ENCODE results near the gene RPA3. TPM values are rescaled to one million over a fixed set of nuclear protein-coding genes. Genes with fewer than 3 reads are reported as not detected.

Gene RPA3
- 11.4 and 79.6 TPM in 2 replicates for total RNA-seq

DNA sequence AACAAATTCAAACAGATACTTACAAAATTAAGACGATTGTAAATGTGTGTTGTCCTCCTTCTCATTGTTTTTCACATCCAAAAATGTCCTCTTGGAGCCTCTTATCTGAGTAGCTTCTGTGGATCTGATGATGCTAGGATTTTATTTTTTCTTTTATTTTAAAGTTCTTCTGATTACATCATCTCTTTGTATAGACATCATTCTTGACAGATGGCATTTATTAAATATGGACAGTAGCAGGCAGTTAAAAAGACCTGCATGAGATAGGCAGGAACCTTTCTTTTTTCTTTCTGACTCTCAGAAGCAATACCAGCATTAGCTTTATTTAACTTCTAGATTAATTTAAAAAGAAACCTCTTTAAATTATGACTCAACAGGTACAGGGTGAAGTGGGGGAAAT, at the start of gene RPA3:
TSS of gene RPA3 (minus strand) at position 116 of the 400 bp plus-strand sequence. CDS start 78,189 bp downstream, outside the sequence.

DNA sequence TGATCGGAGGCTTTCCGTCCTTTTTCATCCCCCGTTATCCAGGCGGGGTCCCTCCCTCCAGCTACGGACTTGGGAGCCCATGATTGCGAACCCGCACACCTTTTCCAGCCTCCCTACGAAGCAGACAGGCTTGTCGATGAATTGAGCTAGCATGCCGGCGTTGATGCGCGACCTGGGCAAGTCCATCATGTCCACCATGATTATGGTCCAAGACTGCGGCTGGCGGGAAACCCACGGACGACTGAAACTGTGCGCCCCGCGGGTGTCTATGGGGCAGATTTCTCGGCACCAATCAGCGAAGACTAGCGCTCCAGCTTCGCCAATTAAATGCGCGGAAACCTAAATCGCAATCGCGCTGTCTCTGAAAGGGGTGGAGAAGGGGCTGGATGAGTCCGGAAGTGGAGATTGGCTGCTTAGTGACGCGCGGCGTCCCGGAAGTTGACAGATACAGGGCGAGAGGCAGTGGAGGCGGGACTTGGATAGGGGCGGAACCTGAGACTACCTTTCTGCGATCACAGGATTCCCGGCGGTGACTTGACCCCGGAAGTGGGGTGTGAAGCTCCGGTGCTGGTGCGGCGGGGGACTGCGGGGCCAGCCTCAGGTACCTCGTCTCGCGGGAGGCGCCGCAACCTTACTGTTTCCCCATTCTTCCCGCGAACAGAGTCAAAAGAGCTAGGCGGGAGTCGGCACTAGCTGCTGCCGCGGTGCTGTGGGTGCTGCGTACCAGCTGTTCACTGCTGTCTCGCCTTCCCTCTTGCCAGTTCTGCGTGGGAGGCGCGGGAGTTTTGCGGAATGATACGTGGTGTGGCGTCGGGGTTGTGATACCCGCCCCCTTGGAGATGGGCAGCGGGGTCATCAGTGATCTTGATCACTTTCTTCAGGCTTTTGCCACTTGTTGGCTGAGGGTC, 77.9 kb downstream of the RPA3 start, which contains the start of gene UMAD1:
TSS of gene UMAD1 (plus strand) at position 532 of the 908 bp plus-strand sequence. CDS start 32,620 bp downstream, outside the sequence.

Other genes starting within 250 kb of the RPA3 start
- 0.58 TPM in 1 of 2 replicates, not detected in the other for gene COL28A1, start 182.7 kb downstream of the RPA3 start, total RNA-seq
- gene MIOS, start 151.7 kb downstream of the RPA3 start, total RNA-seq: 37.2 and 37.5 TPM in 2 replicates
- gene UMAD1, start 77.9 kb downstream of the RPA3 start, total RNA-seq: 10.8 and 14.1 TPM in 2 replicates

All from smooth muscle cell of trachea (primary cell).